ENCODE data around the gene TAPT1. TPM values are rescaled to one million over a fixed set of nuclear protein-coding genes. Genes with fewer than 3 reads are reported as not detected.
A peak's percentile ranks its signal among the peaks of the same experiment; 100 is the strongest.

Gene TAPT1
- total RNA-seq, 6 experiments from 2014 or later: 10.8 to 57.3 (median 40.1) TPM

- TF ChIP-seq, protein P1, sequence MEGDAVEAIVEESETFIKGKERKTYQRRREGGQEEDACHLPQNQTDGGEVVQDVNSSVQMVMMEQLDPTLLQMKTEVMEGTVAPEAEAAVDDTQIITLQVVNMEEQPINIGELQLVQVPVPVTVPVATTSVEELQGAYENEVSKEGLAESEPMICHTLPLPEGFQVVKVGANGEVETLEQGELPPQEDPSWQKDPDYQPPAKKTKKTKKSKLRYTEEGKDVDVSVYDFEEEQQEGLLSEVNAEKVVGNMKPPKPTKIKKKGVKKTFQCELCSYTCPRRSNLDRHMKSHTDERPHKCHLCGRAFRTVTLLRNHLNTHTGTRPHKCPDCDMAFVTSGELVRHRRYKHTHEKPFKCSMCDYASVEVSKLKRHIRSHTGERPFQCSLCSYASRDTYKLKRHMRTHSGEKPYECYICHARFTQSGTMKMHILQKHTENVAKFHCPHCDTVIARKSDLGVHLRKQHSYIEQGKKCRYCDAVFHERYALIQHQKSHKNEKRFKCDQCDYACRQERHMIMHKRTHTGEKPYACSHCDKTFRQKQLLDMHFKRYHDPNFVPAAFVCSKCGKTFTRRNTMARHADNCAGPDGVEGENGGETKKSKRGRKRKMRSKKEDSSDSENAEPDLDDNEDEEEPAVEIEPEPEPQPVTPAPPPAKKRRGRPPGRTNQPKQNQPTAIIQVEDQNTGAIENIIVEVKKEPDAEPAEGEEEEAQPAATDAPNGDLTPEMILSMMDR (IDR thresholded peaks at IDR 0.05): no peak
- no peak for TF ChIP-seq POLR2A (IDR thresholded peaks at IDR 0.05)
- no peaks in the 10 kb centered on the region for H3K9me3 ChIP-seq
- intact Hi-C loops (cut with DNase I): no loop called here
- ATAC-seq: peak in 3 of 4 donors; percentile 49 to 55 (median 54)
- no peak for DNase-seq
- no peaks in the 10 kb centered on the region for H3K27me3 ChIP-seq
- no peak overlapping the region for H3K27ac ChIP-seq
- no peaks in the 10 kb centered on the region for H3K36me3 ChIP-seq
- H3K4me3 ChIP-seq: no peak overlapping the region
- H3K4me1 ChIP-seq: peaks cover 0 to 19% (median 5%) of the 10 kb centered on the region in 4 donors
- 64% methylated on average over 7 of the region's 7 CpGs for whole genome bisulfite sequencing (ENCODE audit: insufficient coverage, low coverage, low lambda C conversion rate, missing lambda C conversion rate)
These were observed 11.4 kb upstream of the TAPT1 start for GRCh38 chr4:16237715-16238114.

- intact Hi-C loops (cut with DNase I): no loop called here
- Histone ChIP-seq H3K27ac (no peak overlapping the region), H3K4me1 (peaks cover 0 to 22% (median 5%) of the 10 kb centered on the region in 4 donors), H3K4me3 (no peak overlapping the region), H3K36me3 (no peaks in the 10 kb centered on the region), H3K9me3 (no peaks in the 10 kb centered on the region), H3K27me3 (no peaks in the 10 kb centered on the region)
- 87% methylated on average over 5 of the region's 5 CpGs for WGBS (ENCODE audit: insufficient coverage, low coverage, low lambda C conversion rate, missing lambda C conversion rate)
- ATAC-seq (no peak), DNase-seq (no peak)
- TF ChIP-seq POLR2A (IDR thresholded peaks at IDR 0.05): no peak
- TF ChIP-seq, protein P1 (IDR thresholded peaks at IDR 0.05): no peak
These were observed 10.2 kb upstream of the TAPT1 start for GRCh38 chr4:16236402-16237023.

DNA sequence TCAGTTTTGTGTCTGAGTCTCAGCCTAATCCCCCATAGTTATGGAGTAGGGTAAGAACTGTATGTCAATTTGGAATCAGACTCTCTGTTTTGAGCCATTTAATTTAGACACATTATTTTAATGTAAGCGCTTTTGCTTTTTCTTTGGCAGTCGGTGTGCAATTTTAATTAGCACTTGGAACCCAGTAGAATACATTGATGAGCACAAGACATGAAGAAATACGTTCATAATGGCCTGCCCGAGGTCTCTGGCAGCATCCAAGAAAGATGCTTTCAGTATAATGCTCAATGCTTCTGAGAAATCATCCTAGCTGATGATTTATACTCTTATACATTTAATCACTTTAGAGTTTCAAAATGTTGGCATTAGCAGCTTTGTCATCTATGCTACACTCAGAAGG is 8.9 kb upstream of the TAPT1 start:
- TF ChIP-seq POLR2A (IDR thresholded peaks at IDR 0.05): no peak
- WGBS (ENCODE audit: insufficient coverage, low coverage, low lambda C conversion rate, missing lambda C conversion rate): 81% methylated on average over 4 of the region's 4 CpGs
- no peak for DNase-seq

DNA sequence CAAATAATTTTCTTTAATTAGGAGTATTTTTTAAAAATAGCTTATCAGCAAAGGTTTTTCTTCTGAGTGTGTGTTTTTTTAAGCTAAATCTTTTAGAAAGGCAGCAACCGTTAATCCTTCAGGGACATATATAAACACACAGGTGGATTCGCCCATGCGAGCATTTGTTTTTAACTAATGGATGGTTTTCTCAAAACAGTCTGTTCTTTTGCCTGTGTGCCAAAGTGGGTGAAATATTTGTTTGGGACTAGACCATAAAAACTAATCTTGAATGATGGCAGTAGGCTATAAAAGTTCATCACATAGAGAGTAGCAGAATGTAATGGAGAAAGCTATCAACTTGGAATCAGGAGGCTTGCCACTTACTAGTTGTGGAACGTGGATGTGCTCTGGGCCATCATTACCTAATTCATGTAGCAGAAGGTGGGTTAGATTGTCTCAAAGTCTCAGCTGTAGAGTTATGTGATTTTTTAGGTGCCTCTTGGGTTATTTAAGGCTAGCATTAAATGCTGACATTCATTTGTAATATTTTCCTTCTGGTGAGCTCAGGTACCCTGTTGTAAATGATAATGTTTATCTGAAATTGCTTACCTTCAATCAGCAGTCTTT is 7.4 kb upstream of the TAPT1 start:
- Histone ChIP-seq H3K27me3 (no peaks in the 10 kb centered on the region), H3K4me3 (no peak overlapping the region), H3K4me1 (peaks cover 0 to 30% (median 3%) of the 10 kb centered on the region in 4 donors), H3K27ac (no peak overlapping the region), H3K9me3 (no peaks in the 10 kb centered on the region), H3K36me3 (no peaks in the 10 kb centered on the region)
- intact Hi-C loops (cut with DNase I): no loop called here
- TF ChIP-seq, protein P1 (IDR thresholded peaks at IDR 0.05): no peak
- no peak for TF ChIP-seq POLR2A (IDR thresholded peaks at IDR 0.05)
- DNase-seq (no peak), ATAC-seq (no peak)
- WGBS (ENCODE audit: insufficient coverage, low coverage, low lambda C conversion rate, missing lambda C conversion rate): 98% methylated on average over 3 of the region's 4 CpGs

More for the DNA sequence above, 8.9 kb upstream of the TAPT1 start:
- no peak for ATAC-seq
- H3K9me3 ChIP-seq: no peaks in the 10 kb centered on the region
- H3K36me3 ChIP-seq: no peaks in the 10 kb centered on the region
- no peak overlapping the region for H3K27ac ChIP-seq
- intact Hi-C loops (cut with DNase I): no loop called here
- H3K4me1 ChIP-seq: peaks cover 0 to 35% (median 5%) of the 10 kb centered on the region in 4 donors
- H3K27me3 ChIP-seq: no peaks in the 10 kb centered on the region
- H3K4me3 ChIP-seq: no peak overlapping the region

DNA sequence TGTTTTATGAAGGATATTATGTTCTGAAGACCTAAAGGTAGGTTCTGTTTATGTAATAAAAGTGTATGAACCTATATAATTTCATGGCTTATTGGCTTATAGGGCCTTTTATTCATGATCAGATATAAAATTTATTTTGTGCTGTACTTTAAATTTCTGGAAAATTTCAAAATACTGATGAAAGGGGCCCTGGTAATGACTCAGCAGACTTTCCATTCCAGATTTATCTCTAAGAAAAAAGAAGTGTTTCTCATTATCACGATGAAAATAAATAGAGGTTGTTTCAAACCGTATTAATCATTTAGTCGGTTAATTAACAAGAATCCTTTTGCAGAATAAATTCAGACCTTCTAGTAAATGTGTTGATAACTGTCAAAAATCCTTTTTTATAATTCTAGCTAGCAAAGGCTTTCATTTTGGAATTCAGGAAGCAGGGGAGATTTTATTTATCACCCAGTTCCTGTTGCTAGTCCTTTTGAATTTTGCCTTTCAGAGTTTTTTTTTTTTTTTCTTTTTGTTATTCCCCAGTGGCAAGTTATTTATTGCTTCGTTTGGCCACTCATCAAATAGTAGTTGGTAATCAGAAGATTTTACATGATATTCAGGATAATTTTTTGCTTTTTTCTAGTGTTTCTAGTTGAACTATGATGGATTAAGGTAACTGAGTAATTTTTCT is 5.4 kb upstream of the TAPT1 start:
- H3K4me1 ChIP-seq: peaks cover 0 to 24% (median 0%) of the 10 kb centered on the region in 4 donors
- H3K27me3 ChIP-seq: no peaks in the 10 kb centered on the region
- peak overlapping the region in 1 of 3 donors; percentile 19 for H3K27ac ChIP-seq
- H3K4me3 ChIP-seq: no peak overlapping the region
- ATAC-seq (no peak), DNase-seq (no peak)
- TF ChIP-seq POLR2A (IDR thresholded peaks at IDR 0.05): no peak
- TF ChIP-seq, protein P1 (IDR thresholded peaks at IDR 0.05): no peak
- intact Hi-C loops (cut with DNase I): no loop called here
- no peaks in the 10 kb centered on the region for H3K9me3 ChIP-seq
- no peaks in the 10 kb centered on the region for H3K36me3 ChIP-seq
- WGBS (ENCODE audit: insufficient coverage, low coverage, low lambda C conversion rate, missing lambda C conversion rate): 46% methylated on average over 4 of the region's 4 CpGs
